GM12878 (cell line): ENCODE data around the gene OR6N2. TPM values are rescaled to one million over a fixed set of nuclear protein-coding genes. Genes with fewer than 3 reads are reported as not detected.

Experiments used
- ATAC-seq: fragments of 200-7000 bp; cut with Tn5 transposase; 3 replicates; pipeline ENCODE4 v1.9.1; 2020; ENCODE audit warnings: mild to moderate bottlenecking, moderate library complexity
- BruUV-seq: library from RNA; stranded (reverse); fragments of 400-500 nt; replicated peaks from 2 replicates; lab custom pipeline; 2021; lab: Mats Ljungman, UMichigan
- CTCF ChIA-PET: fragments of 300-600 bp; sonication (Branson Sonifier 250); formaldehyde crosslinking; extraction: SDS; loops from one replicate; lab custom pipeline; 2021; ENCODE audit warnings: inconsistent platforms; lab: Yijun Ruan, JAX
- POLR2A ChIA-PET: fragments of 350-600 bp; formaldehyde crosslinking; extraction: SDS; loops from one replicate; lab custom pipeline; 2021; ENCODE audit warnings: inconsistent platforms; lab: Charles Lee
- RAD21 ChIA-PET: fragments of 300-600 bp; sonication (Branson Sonifier 250); formaldehyde crosslinking; loops from one replicate; lab custom pipeline; 2023; ENCODE audit warnings: antibody characterized with exemption; ENCODE audit not compliant: unreplicated experiment; lab: Charles Lee
- SMC1A ChIA-PET: fragments of 300-600 bp; sonication (Branson Sonifier 250); formaldehyde crosslinking; loops from one replicate; lab custom pipeline; 2023; ENCODE audit not compliant: unreplicated experiment, uncharacterized antibody; lab: Charles Lee
- DNase-seq: peaks from one replicate; pipeline ENCODE4 v3.0.0-alpha.2; 2011; ENCODE audit warnings: low read depth, low spot score
- FAIRE-seq: peaks from 3 replicates; lab custom pipeline; 2011; peaks lifted over from hg19 to GRCh38; lab: Jason Lieb, UNC
- H2AFZ ChIP-seq: 2 replicates; pipeline ENCODE4 v1.6.0; 2011; ENCODE audit warnings: low read depth, low read length, control low read depth; ENCODE audit not compliant: control insufficient read depth
- H3K27ac ChIP-seq: 2 replicates; pipeline ENCODE4 v1.5.1; 2011; ENCODE audit warnings: control low read depth; ENCODE audit not compliant: control insufficient read depth, insufficient read depth
- H3K27me3 ChIP-seq, 2 experiments: replicated peaks in 1 of 2; 2 replicates each; pipeline versions ENCODE4 v1.6.0 to v1.6.1; 2011; ENCODE audit warnings: low read length in 1 of 2; ENCODE audit not compliant: control insufficient read depth in 2 of 2, insufficient read depth in 2 of 2
- H3K36me3 ChIP-seq, 2 experiments: 2 replicates each; pipeline ENCODE4 v1.5.1; 2011; ENCODE audit warnings: low read length in 1 of 2; ENCODE audit not compliant: control insufficient read depth in 2 of 2, insufficient read depth in 2 of 2
- H3K4me1 ChIP-seq: 2 replicates; pipeline ENCODE4 v1.6.1; 2011; ENCODE audit warnings: mild to moderate bottlenecking, low read length, moderate library complexity, mixed read lengths; ENCODE audit not compliant: control insufficient read depth, insufficient read depth
- H3K4me2 ChIP-seq: 2 replicates; pipeline ENCODE4 v1.6.0; 2011; ENCODE audit warnings: control low read depth; ENCODE audit not compliant: control insufficient read depth, insufficient read depth
- H3K4me3 ChIP-seq: fragments of 200-600 bp; sonication (generic); 2 replicates; pipeline ENCODE4 v1.5.1; 2016
- H3K79me2 ChIP-seq: 2 replicates; pipeline ENCODE4 v1.6.0; 2011; ENCODE audit warnings: low read length; ENCODE audit not compliant: control insufficient read depth, insufficient read depth
- H3K9ac ChIP-seq: 2 replicates; pipeline ENCODE4 v1.8.0; 2011; ENCODE audit warnings: low read length, control low read depth, mixed read lengths; ENCODE audit not compliant: control insufficient read depth, insufficient read depth
- H3K9me3 ChIP-seq: replicated peaks from 3 replicates; pipeline ENCODE4 v1.5.1; 2011; ENCODE audit warnings: mild to moderate bottlenecking, low read length; ENCODE audit not compliant: control insufficient read depth, insufficient read depth
- H4K20me1 ChIP-seq: 2 replicates; pipeline ENCODE4 v1.6.0; 2011; ENCODE audit not compliant: control insufficient read depth, insufficient read depth
- MYB ChIP-seq: fragments of 150-350 bp; IDR thresholded peaks from 2 replicates; pipeline ENCODE4 v1.6.1; 2014; ENCODE audit warnings: mild to moderate bottlenecking, low read depth, low read length, borderline replicate concordance
- MYC ChIP-seq: IDR thresholded peaks from 2 replicates; pipeline ENCODE4 v1.6.1; 2011; ENCODE audit warnings: mild to moderate bottlenecking, low read length, moderate library complexity, inconsistent platforms; ENCODE audit not compliant: insufficient read depth, insufficient replicate concordance, insufficient read length, severe bottlenecking
- PBX3 ChIP-seq: IDR thresholded peaks from 2 replicates; pipeline ENCODE4 v1.6.1; 2011; ENCODE audit warnings: mild to moderate bottlenecking, low read depth, low read length, moderate library complexity; ENCODE audit not compliant: insufficient replicate concordance
- PKNOX1 ChIP-seq: fragments of 450-650 bp; IDR thresholded peaks from 2 replicates; pipeline ENCODE4 v1.6.1; 2016; ENCODE audit warnings: mild to moderate bottlenecking
- SIX5 ChIP-seq: IDR thresholded peaks from 2 replicates; pipeline ENCODE4 v1.6.1; 2011; ENCODE audit warnings: mild to moderate bottlenecking, low read depth, low read length, moderate library complexity; ENCODE audit not compliant: severe bottlenecking
- SMAD5 ChIP-seq: IDR thresholded peaks from 2 replicates; pipeline ENCODE4 v1.6.1; 2016; ENCODE audit warnings: antibody characterized with exemption, low read depth
- YBX1 ChIP-seq: fragments of 450-650 bp; IDR thresholded peaks from 2 replicates; pipeline ENCODE4 v1.6.1; 2016; ENCODE audit warnings: antibody characterized with exemption
- ZBTB40 ChIP-seq: fragments of 450-650 bp; IDR thresholded peaks from 2 replicates; pipeline ENCODE4 v1.6.1; 2016; ENCODE audit warnings: mild to moderate bottlenecking, moderate library complexity, borderline replicate concordance
- WGBS: methylation state at CpG from one replicate; pipeline ENCODE4 v1.1.6; 2016; ENCODE audit warnings: low lambda C conversion rate; ENCODE audit not compliant: insufficient replicate concordance, insufficient coverage; ENCODE audit errors: missing lambda C conversion rate; 5-methylcytosine and 5-hydroxymethylcytosine counted together
- in situ Hi-C: fragments of 300-500 bp; cut with MboI; formaldehyde crosslinking; loops from 9 replicates; pipeline ENCODE4 v1.14.3; 2018; ENCODE audit warnings: mixed read lengths
- intact Hi-C: fragments of 100-400 bp; cut with micrococcal nuclease; formaldehyde crosslinking; loops from one replicate; pipeline ENCODE4 v1.14.2; 2022; ENCODE audit not compliant: unreplicated experiment
- polyA plus RNA-seq, 11 experiments: library from polyadenylated mRNA; depleted of rRNA in 4 of 11; unstranded in 6 of 11; stranded (reverse) in 5 of 11; fragments of >200 nt; fragmentation: Nextera tagmentation in 4 of 11; fragmentation: Illumina TruSeq in 1 of 11; extraction: Ambion mirVana in 4 of 11; extraction: Trizol in 1 of 11; gene quantifications; 1 replicate in 1 of 11; 2 replicates in 10 of 11; pipeline versions ENCODE4 v1.2.1 to v1.2.3, GENCODE V29; 2011 to 2016; ENCODE audit warnings: inconsistent platforms in 2 of 11, missing spikeins in 2 of 11, low read depth in 1 of 11
- total RNA-seq, 4 experiments: library from RNA; depleted of rRNA in 3 of 4; stranded (reverse); fragments of >200 nt in 3 of 4; fragmentation: Illumina TruSeq in 1 of 4; extraction: Trizol in 1 of 4; gene quantifications; 2 replicates each; pipeline versions ENCODE4 v1.2.1 to v1.2.3, GENCODE V29; 2013 to 2021

The OR6N2 gene
- total and polyA plus RNA-seq, 10 of the 15 experiments (the other 5 are each of a cell fraction or from before 2014, with no cell fraction given), result not detected

GRCh38 chr1:158728510-158729225, 52.3 kb downstream of the OR6N2 start:
- Histone ChIP-seq H3K9me3 (no peaks in the 10 kb centered on the region), H3K9ac (no peak overlapping the region), H3K4me3 (no peak overlapping the region), H3K27ac (no peak overlapping the region), H3K27me3 (no peaks in the 10 kb centered on the region), H3K79me2 (no peaks in the 10 kb centered on the region), H3K4me1 (no peaks in the 10 kb centered on the region), H2AFZ (no peak overlapping the region), H3K36me3 (no peaks in the 10 kb centered on the region), H4K20me1 (no peaks in the 10 kb centered on the region), H3K4me2 (no peak overlapping the region)
- BruUV-seq, result no TSS peak
- CTCF ChIA-PET, result no interaction called here
- POLR2A ChIA-PET, result no interaction called here
- DNase-seq, result no peak
- no peak for TF ChIP-seq SMAD5
- no peak for TF ChIP-seq SIX5
- TF ChIP-seq PKNOX1, result no peak
- no peak for TF ChIP-seq ZBTB40
- TF ChIP-seq PBX3, result no peak
- no peak for TF ChIP-seq MYB
- no peak for TF ChIP-seq YBX1
- TF ChIP-seq MYC, result no peak
- 50% methylated on average over 3 of the region's 3 CpGs for WGBS
- intact Hi-C loops, result no loop called here
- RAD21 ChIA-PET, result no interaction called here
- no peak for ATAC-seq
- SMC1A ChIA-PET, result interaction anchor here (1.2 kb wide), 1 partner anchor 269 kb away, joined by 8 read pairs; no protein-coding TSS in a partner anchor
- in situ Hi-C loops, result no loop called here
- no peak for FAIRE-seq
